Neural crest cell (in vitro differentiated cells): ENCODE results near the gene RBFA. TPM values are rescaled to one million over a fixed set of nuclear protein-coding genes. Genes with fewer than 3 reads are reported as not detected.

Experiments
- DNase-seq: peaks from one replicate; pipeline ENCODE4 v3.0.0; 2021; ENCODE audit warnings: low read depth, mixed read lengths, low spot score
- H3K27ac Mint-ChIP-seq: one replicate; pipeline ENCODE4 v1.8.0; 2021; ENCODE audit warnings: mild to moderate bottlenecking, mixed read lengths; ENCODE audit not compliant: unreplicated experiment
- H3K27me3 Mint-ChIP-seq: 2 replicates; pipeline ENCODE4 v1.8.0; 2021; ENCODE audit warnings: low read depth, mild to moderate bottlenecking, mixed read lengths
- H3K36me3 Mint-ChIP-seq: 2 replicates; pipeline ENCODE4 v1.8.0; 2021; ENCODE audit warnings: low read depth, mild to moderate bottlenecking, mixed read lengths
- H3K4me1 Mint-ChIP-seq: 2 replicates; pipeline ENCODE4 v1.8.0; 2021; ENCODE audit warnings: mixed read lengths
- H3K4me3 Mint-ChIP-seq: one replicate; pipeline ENCODE4 v1.8.0; 2021; ENCODE audit warnings: mild to moderate bottlenecking, mixed read lengths
- H3K9me3 Mint-ChIP-seq: 2 replicates; pipeline ENCODE4 v1.8.0; 2021; ENCODE audit warnings: mixed read lengths
- total RNA-seq: library from RNA; stranded (reverse); gene quantifications from 2 replicates; pipeline ENCODE4 v1.2.1, GENCODE V29; 2021
- TF ChIP-seq, protein P1 (sequence below): fragments of 200-600 bp; sonication (generic); conservative IDR thresholded peaks from 2 replicates; pipeline ENCODE4 v1.5.0; 2021; ENCODE audit warnings: antibody characterized with exemption, mild to moderate bottlenecking

RBFA gene
- total RNA-seq, 1 donor from 2014 or later: 47.0 TPM

DNA sequence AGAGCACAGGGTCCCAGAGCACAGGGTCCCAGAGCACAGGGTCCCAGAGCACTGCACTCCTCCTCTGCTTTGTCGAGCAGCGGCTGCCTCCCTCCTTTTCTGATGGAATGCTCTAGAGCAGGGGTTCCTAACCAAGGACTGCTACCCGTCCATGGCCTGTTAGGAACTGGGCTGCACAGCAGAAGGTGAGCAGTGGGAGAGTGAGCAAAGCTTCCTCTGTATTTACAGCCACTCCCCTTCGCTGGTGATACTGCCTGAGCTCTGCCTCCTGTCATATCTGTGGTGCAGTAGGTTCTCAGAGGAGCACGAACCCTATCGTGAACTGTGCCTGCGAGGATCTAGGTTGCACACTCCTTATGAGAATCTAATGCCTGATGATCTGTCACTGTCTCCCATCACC, 41.7 kb downstream of the RBFA start:
- Mint-ChIP-seq H3K9me3 (peaks cover 3% of the 10 kb centered on the region), H3K27ac (no peak overlapping the region), H3K27me3 (no peaks in the 10 kb centered on the region), H3K4me1 (no peaks in the 10 kb centered on the region), H3K36me3 (peaks cover 3% of the 10 kb centered on the region), H3K4me3 (no peak overlapping the region)
- TF ChIP-seq, protein P1, sequence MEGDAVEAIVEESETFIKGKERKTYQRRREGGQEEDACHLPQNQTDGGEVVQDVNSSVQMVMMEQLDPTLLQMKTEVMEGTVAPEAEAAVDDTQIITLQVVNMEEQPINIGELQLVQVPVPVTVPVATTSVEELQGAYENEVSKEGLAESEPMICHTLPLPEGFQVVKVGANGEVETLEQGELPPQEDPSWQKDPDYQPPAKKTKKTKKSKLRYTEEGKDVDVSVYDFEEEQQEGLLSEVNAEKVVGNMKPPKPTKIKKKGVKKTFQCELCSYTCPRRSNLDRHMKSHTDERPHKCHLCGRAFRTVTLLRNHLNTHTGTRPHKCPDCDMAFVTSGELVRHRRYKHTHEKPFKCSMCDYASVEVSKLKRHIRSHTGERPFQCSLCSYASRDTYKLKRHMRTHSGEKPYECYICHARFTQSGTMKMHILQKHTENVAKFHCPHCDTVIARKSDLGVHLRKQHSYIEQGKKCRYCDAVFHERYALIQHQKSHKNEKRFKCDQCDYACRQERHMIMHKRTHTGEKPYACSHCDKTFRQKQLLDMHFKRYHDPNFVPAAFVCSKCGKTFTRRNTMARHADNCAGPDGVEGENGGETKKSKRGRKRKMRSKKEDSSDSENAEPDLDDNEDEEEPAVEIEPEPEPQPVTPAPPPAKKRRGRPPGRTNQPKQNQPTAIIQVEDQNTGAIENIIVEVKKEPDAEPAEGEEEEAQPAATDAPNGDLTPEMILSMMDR: no peak
- no peak for DNase-seq

DNA sequence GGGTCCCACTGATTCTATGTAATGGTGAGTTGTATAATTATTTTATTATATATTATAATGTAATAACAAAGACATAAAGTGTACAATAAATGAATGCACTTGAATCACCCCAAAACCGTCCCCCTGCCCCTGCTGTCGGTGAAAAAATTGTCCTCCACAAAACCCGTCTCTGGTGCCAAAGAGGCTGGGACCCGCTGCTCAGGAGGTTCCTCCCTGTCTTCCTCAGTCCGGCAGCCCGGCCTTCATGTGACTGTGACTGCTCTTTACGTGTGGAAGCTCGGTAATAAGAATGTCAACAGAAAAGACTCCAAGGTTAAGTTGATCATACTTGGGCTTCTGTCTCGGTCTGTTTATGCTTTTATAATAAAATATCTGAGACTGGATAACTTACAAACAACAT, 42.1 kb downstream of the RBFA start:
- H3K27me3 Mint-ChIP-seq: no peaks in the 10 kb centered on the region
- TF ChIP-seq, protein P1: no peak
- DNase-seq: no peak
- H3K4me3 Mint-ChIP-seq: no peak overlapping the region
- no peak overlapping the region for H3K27ac Mint-ChIP-seq
- H3K4me1 Mint-ChIP-seq: no peaks in the 10 kb centered on the region
- peaks cover 3% of the 10 kb centered on the region for H3K9me3 Mint-ChIP-seq
- peaks cover 3% of the 10 kb centered on the region for H3K36me3 Mint-ChIP-seq

DNA sequence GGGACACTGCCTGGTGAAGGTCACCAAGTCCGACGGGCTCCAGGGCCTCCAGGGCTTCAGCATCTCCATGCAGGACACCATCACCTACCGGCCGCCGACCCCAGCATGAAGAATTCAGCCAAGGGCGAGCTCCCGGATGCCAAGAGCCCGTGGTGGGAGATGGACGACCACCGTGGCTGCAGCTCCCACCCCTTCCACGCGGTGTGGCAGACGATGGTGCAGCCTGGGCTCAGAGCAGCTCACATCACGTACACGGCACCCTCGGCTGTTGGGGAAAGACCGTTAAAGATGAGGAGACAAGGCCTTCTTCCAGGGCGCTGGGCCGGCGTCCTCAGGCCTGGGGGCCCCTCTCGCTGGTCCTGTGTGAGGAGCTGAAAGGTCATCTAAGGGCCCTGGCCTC, 43.6 kb downstream of the RBFA start:
- TF ChIP-seq, protein P1: no peak
- peaks cover 3% of the 10 kb centered on the region for H3K9me3 Mint-ChIP-seq
- H3K36me3 Mint-ChIP-seq: peaks cover 10% of the 10 kb centered on the region
- DNase-seq: no peak
- no peak overlapping the region for H3K4me3 Mint-ChIP-seq
- no peak overlapping the region for H3K27ac Mint-ChIP-seq
- H3K27me3 Mint-ChIP-seq: no peaks in the 10 kb centered on the region
- no peaks in the 10 kb centered on the region for H3K4me1 Mint-ChIP-seq

Other genes with a start within 250 kb of the RBFA start
- not detected in 2 replicates for gene KCNG2, start 236.5 kb upstream of the RBFA start, total RNA-seq
- gene SLC66A2, start 82.8 kb upstream of the RBFA start, total RNA-seq: 28.4 and 29.8 TPM in 2 replicates
- gene HSBP1L1, start 69.8 kb upstream of the RBFA start, total RNA-seq: 0.58 TPM in 1 of 2 replicates, not detected in the other
- gene TXNL4A, start 45.9 kb upstream of the RBFA start, total RNA-seq: 140 and 144 TPM in 2 replicates
- 42.6 and 44.0 TPM in 2 replicates for gene ADNP2, start 74.8 kb downstream of the RBFA start, total RNA-seq
- 28.0 and 28.3 TPM in 2 replicates for gene PARD6G, start 213.1 kb downstream of the RBFA start, total RNA-seq